HG03378 (cell line): ENCODE measurements around the gene KTN1.

Experiments used
- ATAC-seq: cut with Tn5 transposase; IDR thresholded peaks from one replicate; pipeline ENCODE4 v1.9.1; 2021; ENCODE audit warnings: mild to moderate bottlenecking, moderate library complexity; ENCODE audit not compliant: unreplicated experiment

The KTN1 gene

DNA sequence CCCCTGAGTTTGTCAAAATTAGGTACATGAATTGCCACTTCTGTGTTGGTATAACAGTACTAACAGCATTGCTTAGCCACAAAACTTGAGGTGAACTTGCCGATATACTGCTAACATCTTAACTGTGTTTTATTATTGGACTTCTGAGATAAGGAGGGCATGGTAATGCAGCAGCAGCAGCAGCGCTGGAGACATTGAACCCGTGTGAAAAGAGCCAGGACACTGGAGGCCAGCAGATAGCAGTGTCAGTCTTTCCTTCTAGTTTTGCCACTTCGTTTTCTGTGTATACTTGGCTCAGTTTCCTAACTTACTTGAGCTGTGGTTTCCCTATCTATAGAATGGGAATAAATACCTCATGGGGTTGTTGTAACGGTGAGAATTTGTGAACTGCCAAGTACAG lies 82.7 kb downstream of the KTN1 start:
- no peak for ATAC-seq

DNA sequence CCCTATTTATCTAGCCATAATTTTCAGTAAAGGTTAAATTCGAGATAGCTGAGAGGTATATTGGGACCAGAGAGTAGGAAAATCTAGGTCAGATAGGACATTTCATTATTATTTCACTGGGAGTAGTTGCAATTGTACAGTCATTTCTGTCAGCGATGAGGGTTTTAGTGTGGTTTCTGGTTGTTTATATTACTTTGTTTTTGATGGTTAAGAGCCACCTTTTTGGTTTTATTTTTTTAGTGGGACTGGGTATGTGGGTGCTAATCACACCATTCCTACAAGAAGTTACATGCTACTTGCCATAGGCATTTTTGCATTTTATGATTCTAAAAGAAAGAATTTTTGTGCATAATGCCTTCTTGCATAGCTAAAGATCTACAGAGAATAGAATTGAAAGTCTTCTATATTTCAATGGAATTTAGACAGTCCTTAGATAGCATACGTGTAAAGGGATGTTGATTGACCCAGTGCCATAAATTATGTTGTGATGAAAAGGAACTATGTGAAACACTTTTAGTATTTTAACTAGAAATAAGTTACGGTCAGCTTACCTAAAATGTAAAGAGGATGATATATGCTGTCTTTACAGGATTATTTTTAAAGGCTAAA lies 85.2 kb downstream of the KTN1 start:
- ATAC-seq: no peak

DNA sequence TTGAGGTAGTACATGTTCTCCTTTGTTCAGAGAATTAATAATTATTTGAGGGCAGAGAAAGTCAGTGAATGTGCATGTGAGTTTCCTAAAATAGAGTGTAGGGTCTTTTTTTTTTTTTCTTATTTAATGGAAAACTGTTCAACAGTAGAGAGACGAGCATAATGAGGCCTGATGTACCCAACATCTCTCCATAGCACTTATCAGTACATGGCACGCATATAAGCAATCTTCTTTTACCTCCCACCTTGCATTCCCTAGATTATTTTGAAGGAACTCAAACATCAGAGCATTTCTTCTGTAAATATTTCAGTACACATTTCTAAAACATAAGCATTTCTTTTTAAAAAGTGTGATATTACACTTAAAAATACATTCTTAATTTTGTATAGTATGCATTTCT lies 87.8 kb downstream of the KTN1 start:
- ATAC-seq: no peak

GRCh38 chr14:55671641-55672040 lies 91.6 kb downstream of the KTN1 start:
- ATAC-seq: no peak

GRCh38 chr14:55673048-55673447 lies 93.0 kb downstream of the KTN1 start:
- no peak for ATAC-seq

DNA sequence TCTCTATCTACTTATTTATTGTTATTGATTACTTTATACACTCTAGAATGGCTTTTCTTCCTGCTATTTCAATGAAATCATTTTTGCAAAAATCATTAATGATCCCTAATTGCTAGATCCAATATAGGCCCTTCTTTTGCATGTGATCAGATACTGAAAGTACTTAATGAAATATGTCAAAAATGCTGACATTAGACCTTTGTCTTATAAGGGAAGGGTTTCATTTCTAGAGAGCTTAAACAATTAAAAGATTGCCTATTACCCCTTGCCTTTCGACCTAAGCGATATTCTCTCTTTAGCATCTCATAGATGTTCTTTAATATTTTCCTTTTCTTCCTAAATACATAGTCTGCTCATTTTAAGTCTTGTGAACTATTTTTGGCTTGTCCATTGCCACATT lies 101.1 kb downstream of the KTN1 start:
- ATAC-seq: no peak

DNA sequence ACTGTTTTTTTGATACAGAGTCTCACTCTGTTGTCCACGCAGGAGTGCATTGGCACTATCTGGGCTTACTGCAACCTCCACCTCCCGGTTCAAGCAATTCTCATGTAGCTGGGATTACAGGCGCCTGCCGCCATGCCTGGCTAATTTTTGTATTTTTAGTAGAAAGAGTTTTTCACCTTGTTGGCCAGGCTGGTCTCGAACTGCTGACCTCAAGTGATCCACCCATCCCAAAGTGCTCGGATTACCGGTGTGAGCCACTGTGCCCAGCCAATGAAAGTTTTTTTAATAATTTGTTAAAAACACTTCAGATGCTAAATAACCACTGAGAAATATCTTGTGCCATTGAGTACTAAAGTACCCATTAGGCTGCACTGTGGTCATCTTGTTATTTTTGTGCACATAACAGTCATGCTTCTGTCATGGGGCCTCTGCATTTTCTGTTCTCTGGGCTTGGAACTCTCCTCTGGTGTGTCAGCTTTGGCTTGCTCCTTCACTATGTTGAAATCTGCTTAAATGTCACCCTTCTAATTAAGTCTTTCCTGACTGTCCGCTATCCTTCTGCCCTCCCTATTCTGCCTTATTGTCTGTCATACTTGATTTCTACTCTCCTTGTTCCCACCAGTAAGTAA lies 105.1 kb downstream of the KTN1 start:
- ATAC-seq: no peak

- no peak for ATAC-seq
Observed at GRCh38 chr14:55686713-55687112, 106.7 kb downstream of the KTN1 start.

GRCh38 chr14:55688566-55688965 lies 108.6 kb downstream of the KTN1 start:
- no peak for ATAC-seq

DNA sequence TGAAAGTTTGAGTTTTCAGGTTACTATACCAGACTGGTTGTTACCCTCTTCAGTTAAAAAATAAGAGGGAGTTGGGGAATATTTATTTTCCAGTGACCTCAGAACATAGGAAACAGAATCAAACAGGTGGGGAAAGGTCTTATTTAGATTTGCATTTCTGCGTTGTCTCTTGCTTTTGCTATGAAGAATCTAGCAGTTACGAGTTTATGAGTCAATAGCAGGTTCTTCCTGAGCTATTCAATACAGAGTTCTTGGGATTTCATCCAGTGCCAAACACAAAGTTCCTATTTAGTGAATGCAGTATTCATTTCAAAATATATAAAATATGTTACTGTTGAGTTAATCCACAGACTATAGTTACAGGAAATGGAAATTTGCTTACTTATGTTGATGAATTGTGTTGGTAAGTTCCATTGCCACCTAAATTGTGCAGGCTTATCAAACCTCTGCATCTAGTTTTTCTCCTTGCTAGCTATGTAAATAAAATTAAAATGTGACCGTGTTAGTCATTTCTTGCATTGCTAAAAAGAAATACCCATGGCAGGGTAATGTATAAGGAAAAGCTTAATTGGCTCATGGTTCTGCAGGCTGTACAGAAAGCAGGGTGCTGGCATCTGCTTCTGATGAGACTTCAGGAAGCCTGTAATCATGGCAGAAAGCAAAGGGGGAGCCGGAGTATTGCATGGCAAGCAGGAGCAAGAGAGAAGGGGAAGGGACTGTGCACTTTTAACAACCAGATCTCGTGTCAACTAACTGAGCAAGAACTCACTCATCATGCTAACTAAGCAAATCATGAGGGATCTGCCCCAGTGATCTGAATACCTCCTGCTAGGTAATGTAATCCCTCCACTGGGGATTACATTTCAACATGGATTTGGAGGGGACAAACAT lies 110.2 kb downstream of the KTN1 start:
- ATAC-seq: no peak

- no peak for ATAC-seq
Observed at GRCh38 chr14:55691659-55692058, 111.7 kb downstream of the KTN1 start.

DNA sequence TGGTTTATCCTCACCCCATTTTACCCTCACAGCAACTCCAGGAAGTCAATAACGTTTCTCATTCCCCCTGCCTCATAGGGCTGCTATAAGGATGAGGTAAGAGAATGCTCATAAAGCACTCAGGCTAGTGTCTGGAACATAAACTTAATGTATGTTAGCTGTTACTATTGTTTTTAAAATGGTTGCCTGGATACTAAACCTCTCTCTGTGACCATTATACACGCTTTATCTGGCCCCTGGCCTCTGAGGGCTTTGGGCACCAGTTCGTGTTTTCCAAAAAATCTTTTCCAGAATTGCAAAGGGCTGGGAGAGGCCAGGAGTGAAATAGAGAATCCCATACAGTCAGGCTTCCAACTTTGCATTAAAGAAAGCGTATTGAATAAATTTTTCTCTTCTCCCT lies 113.9 kb downstream of the KTN1 start:
- no peak for ATAC-seq

- no peak for ATAC-seq
Observed at GRCh38 chr14:55697414-55697861, 117.4 kb downstream of the KTN1 start.

GRCh38 chr14:55698051-55698450 lies 118.0 kb downstream of the KTN1 start:
- no peak for ATAC-seq

- ATAC-seq: no peak
Observed at GRCh38 chr14:55699131-55700057, 119.4 kb downstream of the KTN1 start.

DNA sequence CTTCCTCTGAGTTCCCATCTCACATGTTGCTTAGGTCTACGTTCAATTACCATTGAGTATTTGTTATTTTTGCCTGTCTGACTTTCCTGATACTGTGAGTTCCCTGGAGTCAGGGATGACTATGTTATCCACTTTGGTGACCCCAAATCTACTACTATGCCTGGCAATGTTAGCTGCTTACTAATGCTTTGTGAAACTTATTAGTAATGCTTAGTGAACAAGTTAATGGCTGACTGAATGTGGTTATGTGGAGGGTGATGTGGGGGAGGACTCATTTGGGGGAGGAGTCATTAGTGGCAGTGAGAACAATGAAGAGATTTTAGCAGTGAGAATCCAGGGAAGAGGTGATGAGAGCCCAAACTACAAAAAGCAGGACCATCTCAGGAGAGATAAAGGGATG lies 121.6 kb downstream of the KTN1 start:
- peak; percentile 99 for ATAC-seq

GRCh38 chr14:55702511-55702910 lies 122.5 kb downstream of the KTN1 start:
- ATAC-seq: no peak

GRCh38 chr14:55704654-55705053 lies 124.6 kb downstream of the KTN1 start:
- ATAC-seq: no peak

- no peak for ATAC-seq
Observed at GRCh38 chr14:55705651-55706364, 125.8 kb downstream of the KTN1 start.

GRCh38 chr14:55706365-55706684 lies 126.3 kb downstream of the KTN1 start:
- no peak for ATAC-seq
